Measurements from ENCODE around the gene RNF214.
A peak's percentile ranks its signal among the peaks of the same experiment; 100 is the strongest.
"Not testable (repeated sequence)": the region's sequence is repeated elsewhere in the genome, so short reads cannot be mapped to it uniquely, and the experiment has no call there.

RNF214 gene

DNA sequence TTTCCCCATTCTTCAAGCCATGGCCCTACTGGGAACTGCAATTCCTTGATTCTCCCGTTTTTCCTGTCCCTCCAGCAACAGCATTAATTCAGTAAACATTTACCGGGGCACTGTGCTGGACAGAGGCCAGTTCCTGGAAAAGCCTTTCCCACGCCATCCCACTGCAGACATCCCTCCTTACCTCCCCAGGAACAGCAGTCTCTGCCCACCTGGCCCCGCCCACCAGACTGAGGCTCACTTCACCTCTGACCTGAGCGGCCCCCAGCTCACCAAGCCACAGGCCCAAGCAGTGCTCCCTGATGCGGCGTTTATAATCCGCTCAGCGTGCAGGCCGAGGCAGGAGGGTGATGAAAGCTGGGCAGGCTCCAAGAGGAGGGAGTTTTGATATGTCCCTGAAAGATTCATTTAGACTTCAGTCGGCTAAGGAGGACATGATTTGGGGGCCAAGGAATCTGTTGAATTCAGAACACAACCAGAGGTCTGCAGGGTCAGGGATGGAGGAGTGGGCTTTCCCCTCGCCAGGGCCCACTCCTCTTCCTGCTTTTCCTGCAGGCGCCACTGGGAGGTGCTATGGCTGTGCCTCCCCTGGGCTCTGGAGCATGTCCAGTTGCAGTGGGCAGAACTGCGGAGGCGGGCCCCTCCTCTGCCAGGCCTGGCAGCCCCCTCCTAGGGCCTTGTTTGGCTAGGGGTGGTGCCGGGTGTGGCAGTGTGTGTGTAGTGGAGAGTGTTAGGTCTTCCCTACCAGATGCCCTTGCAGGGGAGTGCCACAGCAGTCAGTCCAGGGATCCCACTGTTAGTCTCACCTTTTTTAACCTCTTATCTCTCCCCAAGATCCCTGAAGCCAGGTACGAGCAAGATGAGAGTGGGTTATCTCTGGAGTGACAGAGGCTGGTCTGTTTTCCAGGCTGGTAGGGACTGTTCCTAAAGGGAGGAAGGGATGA lies 34.7 kb upstream of the RNF214 start:
- DNase-seq (ENCODE audit: low read depth, low spot score), result peak; percentile 89

- no peak for DNase-seq (ENCODE audit: low read depth, low spot score)
Measured at GRCh38 chr11:117198613-117199012, 33.9 kb upstream of the RNF214 start.

GRCh38 chr11:117199053-117199915 lies 33.2 kb upstream of the RNF214 start, which contains the start of gene TAGLN:
Gene TAGLN (plus strand): TSS chr11:117199370. CDS start chr11:117203014, 3,644 bp downstream.
- DNase-seq (ENCODE audit: low read depth, low spot score), result peak; percentile 93

- no peak for DNase-seq (ENCODE audit: low read depth, low spot score)
Measured at GRCh38 chr11:117199916-117200812, 32.3 kb upstream of the RNF214 start.

DNA sequence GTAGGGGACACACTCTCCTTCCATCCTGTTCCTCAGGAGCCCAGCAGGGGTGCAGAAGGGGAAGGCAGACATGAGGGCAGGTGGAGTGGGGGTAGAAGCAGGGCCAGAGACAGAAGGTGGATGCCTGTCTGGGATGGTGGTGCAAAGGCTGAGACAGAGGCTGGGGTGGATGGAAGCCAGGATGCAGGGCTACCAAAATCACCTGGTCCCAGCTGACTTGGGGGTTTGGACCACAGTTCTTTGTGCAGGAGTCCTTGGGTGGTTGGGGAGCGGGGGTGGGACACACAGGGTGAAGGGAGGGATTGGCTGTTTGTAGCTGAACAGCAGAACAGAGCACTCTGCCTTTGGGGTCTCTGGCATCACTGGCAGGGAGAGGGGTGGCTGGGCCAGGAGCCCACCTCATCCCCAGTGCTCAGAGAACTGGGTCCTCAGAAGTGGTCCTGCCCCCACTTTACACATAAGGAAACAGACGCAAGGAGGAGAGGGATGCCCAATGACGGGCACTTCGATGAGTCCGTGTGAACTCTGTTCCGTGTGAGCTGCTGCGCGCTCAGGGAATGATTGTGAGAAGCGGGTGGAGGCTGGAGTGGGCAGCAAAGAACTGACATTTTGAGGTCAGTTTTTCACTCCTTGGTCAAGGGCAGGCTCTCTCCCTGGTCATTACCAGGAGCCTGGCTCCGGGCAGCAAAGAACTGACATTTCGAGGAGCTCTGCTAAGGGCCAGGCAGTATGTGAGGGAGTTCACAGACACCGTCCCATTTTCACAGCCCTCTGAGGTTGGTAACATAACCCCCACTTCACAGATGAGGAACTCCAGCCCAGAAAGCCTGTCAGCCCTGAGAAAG lies 31.4 kb upstream of the RNF214 start:
- DNase-seq (ENCODE audit: low read depth, low spot score), result no peak

DNA sequence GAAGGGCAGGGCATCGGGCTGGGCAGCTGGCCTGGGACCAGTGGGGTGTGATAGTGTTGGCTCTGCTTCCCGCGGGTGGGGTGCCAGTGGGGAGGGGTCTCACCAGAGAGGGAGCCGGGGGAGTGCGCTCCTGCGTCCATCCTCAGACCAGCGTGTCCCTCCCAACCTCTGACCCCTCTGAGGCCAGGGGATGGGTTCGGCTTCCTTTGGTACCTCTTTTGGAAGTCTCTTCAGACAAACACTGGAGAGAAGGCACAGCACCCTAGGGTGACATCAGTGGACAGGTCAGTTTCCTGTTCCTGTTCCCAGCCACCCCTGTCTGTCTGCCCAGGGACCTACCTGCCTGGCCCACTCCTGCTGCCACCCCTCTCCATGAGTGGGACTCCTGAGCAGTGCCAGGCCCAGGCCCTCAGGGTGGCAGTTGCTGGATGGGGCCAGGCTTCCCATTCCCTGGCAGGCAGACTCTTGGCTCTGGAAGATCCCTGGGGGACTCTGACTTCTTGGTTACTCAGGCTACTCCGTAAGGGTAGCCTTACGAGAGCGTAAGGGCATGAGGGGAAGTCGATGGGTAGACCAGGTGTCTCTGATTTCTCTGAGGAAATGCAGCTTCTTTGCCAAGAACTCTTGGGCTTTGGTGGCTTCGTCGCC lies 30.7 kb upstream of the RNF214 start:
- no peak for DNase-seq (ENCODE audit: low read depth, low spot score)

GRCh38 chr11:117202386-117203068 lies 29.9 kb upstream of the RNF214 start:
- DNase-seq (ENCODE audit: low read depth, low spot score), result no peak

DNA sequence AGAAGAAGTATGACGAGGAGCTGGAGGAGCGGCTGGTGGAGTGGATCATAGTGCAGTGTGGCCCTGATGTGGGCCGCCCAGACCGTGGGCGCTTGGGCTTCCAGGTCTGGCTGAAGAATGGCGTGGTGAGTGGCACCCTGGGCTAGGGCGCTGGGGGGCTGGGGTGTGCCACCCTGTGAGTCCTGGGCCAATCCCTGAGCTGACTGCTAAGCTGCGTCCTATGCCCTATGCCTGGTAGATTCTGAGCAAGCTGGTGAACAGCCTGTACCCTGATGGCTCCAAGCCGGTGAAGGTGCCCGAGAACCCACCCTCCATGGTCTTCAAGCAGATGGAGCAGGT lies 29.4 kb upstream of the RNF214 start:
- DNase-seq (ENCODE audit: low read depth, low spot score), result no peak

DNA sequence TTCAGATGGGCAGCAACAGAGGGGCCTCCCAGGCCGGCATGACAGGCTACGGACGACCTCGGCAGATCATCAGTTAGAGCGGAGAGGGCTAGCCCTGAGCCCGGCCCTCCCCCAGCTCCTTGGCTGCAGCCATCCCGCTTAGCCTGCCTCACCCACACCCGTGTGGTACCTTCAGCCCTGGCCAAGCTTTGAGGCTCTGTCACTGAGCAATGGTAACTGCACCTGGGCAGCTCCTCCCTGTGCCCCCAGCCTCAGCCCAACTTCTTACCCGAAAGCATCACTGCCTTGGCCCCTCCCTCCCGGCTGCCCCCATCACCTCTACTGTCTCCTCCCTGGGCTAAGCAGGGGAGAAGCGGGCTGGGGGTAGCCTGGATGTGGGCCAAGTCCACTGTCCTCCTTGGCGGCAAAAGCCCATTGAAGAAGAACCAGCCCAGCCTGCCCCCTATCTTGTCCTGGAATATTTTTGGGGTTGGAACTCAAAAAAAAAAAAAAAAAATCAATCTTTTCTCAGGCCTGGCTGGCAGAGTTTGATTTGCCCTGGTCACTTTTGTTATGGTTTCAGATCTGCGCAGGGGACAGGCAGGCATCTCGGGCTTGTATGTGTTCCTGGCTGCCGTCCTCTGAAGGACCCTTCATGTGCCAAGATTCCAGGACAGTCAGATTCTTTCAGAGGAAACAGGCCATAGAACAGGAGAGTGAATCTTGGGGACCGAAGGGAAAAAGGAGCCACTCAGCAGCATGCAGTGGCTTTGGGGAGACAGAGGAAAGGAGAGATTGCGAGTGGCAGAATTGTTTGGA lies 28.0 kb upstream of the RNF214 start:
- no peak for DNase-seq (ENCODE audit: low read depth, low spot score)

DNA sequence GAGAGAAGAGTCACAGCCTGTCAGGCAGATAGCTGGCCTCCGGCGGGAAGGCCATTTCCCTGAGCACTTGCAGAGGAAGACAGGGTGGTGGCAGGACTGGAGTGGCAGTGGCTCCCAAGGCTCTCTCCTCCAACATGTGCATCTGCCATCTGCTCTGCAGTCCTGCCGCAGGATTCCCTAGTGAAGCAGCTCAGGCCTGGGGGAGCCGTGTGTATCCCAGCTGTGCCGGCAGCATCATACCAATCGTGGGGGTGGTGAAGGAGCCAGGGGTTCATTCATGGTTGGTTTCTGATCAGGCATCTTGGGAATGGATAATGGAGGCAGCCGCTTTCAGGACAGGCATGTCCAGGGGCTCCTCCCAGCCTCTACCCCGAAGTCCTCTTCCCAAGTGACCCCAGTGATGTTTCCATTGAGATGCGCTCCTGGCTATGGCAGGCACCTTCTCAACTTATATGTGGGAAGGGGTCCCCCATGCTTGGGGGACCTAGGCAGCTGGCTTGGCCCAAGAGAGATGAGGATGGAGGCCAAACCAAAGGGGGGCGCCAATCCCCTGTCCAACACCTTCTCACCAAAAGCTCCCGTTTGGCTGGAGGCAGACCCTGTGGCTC lies 27.2 kb upstream of the RNF214 start:
- no peak for DNase-seq (ENCODE audit: low read depth, low spot score)

GRCh38 chr11:117206111-117206510 lies 26.4 kb upstream of the RNF214 start:
- DNase-seq (ENCODE audit: low read depth, low spot score), result not testable (repeated sequence)

- peak; percentile 52 for DNase-seq (ENCODE audit: low read depth, low spot score)
Measured at GRCh38 chr11:117206859-117207258, 25.6 kb upstream of the RNF214 start.

- DNase-seq (ENCODE audit: low read depth, low spot score), result not testable (repeated sequence)
Measured at GRCh38 chr11:117207481-117207880, 25.0 kb upstream of the RNF214 start.

DNA sequence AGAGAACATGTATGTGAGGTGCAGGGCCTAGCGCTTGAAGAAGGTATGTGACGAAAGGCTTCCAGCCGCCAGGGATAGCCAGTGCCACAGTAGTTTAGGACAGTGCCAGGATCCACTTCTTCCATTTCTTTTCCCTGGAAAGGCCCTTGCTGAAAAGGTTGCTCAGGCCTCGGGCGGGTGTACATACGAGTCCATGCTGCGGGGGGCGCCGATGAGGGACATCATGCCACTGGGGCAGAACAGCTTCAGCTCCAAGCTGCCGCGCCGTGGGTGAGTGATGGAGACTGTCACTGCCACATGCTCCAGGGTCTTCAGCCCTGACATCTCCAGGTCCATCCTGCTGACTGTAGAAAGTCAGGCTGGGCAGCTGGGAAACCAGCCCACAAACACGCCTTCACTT lies 23.8 kb upstream of the RNF214 start:
- DNase-seq (ENCODE audit: low read depth, low spot score), result peak; percentile 55

GRCh38 chr11:117209351-117210125 lies 22.9 kb upstream of the RNF214 start:
- not testable (repeated sequence) for DNase-seq (ENCODE audit: low read depth, low spot score)

DNA sequence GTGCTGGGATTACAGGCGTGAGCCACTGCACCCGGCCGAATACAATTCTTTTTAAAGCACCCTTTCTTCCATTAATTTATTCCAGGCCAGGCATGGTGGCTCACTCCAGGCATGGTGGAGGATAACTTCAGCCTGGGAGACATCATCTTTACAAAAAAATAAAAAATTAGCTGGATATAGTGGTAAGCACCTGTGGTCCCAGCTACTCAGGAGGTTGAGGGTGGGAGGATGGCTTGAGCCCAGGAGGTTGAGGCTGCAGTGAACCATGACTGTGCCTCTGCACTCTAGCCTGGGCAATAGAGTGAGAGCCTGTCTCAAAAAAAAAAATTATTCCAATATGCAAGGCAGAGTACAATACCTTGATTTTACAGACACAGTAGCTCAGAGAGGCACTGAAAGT lies 21.9 kb upstream of the RNF214 start:
- DNase-seq (ENCODE audit: low read depth, low spot score), result no peak

DNA sequence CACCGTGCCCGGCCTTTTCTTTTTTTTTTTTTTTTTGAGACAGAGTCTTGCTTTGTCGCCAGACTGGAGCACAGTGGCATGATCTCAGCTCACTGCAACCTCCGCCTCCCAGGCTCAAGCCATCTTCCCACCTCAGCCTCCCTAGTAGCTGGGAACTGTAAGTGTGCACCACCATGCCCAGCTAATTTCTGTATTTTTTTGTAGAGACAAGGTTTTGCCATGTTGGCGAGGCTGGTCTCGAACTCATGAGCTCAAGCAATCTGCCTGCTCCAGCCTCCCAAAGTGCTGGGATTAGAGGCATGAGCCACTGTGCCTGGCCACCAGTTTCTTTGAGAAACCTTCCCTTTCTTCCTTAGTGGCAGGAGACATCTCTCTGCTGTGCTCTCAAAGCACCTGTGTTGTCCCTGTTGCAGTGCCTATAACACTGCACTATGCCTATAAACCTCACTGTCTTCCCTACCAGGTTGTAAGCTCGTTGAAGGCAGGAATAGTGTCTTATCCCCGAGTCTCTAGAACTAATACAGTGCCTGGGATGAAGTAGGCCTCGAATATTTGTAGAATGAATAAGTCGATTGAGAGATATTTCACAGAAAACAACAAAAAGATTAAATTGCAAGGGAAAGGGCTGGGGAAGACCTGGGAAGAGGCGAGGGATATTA lies 19.6 kb upstream of the RNF214 start:
- no peak for DNase-seq (ENCODE audit: low read depth, low spot score)
